HG02885 (cell line): Measurements from ENCODE around the gene MYMK.

Experiments used
- ATAC-seq: cut with Tn5 transposase; IDR thresholded peaks from one replicate; pipeline ENCODE4 v1.9.1; 2021; ENCODE audit warnings: mild to moderate bottlenecking; ENCODE audit not compliant: unreplicated experiment, poor library complexity

Gene MYMK

DNA sequence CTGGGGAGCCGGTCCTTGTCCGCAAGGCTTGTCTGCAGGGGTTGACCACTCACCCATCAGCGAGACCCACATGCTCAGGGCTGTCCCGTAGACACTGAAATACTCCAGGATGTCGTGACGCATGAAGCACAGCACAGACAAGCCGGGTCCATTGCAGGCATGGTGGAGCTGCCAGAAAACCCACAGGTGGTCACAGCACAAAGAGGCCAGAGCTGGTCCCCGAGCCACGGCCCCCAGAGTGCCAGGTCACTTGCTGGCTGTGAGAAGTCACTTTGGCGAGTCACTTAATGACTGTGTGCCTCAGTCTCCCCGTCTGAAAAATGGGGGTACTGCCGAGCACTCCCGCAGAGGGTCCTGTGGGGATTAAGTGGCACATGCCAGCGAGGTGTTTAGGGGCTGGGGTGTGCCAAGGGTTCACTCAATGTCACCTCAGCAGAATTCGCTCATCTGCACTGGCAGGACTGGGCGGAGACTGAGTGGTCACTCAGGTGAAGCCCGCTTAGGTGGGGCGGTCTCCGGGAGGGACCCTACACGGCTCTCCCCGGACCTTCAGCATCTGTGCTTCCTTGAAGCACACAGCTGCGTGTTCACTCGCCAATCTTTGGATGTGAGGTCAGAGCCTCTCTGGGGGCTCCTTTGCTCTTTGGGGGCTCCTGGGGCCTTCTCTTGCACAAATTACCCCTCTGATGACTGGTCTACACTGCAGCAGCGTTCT is 4.5 kb downstream of the MYMK start:
- ATAC-seq: no peak

DNA sequence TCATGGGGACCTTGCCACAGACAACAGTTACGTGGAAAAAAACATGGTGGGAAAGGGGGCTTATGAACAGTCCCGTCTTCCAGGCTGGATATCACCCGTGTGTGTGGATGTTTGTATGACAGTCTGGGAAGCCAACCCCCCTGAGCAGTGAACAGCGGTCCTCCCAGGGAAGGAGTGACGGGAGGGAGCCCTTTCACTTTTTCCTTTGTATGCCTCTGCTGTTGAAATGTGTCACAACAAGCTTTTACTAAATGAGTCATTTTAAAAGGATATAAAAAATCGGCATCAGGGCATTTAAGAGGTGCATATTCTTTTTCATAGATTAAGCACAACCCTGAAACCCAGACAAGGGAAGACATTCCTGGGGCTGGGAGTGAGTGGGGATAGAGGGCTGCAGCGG is 5.1 kb downstream of the MYMK start:
- no peak for ATAC-seq

DNA sequence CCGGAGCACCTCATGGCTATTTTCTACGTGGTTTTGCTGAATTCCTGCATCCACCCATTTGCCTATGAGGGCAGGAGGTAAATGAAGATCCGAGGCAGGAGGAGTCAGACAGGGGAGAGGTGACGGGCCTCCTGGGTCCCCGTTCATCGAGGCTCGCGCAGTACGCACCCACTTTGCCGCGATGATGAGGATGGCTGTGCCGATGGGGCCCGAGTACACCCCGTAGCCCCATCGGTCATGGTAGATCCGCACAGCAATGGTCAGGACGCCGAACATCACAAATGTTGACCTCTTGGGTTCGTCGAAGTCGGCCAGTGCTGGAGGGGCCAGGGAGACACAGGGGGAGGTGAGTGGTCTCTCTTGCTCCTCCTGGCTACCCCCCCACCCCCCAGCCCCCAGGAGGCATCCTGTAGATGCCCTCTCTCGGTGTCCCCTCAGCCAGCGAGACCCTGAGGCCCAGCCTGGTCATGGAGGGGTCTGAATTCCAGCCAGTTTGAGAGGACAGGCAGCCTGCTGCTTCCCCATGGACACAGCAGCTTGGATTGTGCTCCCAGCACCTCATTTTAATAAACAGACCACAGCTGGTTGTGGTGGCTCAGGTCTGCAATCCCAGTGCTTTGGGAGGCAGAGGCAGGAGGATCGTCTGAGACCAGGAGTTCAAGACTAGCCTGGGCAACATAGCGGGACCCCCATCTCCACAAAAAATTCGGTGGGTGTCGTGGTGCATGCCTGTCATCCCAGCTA is 5.9 kb downstream of the MYMK start:
- ATAC-seq: no peak

DNA sequence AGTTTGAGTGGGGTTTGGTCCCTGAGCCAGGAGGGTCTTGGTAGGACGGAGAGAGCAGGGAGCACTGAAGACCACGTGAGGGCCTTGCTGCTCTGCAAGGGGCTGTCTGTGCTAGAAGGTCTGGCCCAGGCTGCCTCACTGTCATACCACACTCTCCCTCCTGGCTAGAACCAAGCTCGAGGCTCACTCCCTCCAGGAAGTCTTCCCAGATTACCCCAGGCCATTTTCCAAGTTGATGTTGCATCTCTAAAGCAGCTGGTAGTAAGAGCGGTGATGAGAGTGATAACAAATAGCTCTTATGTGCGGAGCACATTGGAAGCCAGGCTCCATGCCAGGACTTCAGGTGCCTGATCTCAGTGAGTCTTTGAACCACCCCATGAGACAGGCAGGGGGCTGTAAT is 6.6 kb downstream of the MYMK start:
- ATAC-seq: no peak

DNA sequence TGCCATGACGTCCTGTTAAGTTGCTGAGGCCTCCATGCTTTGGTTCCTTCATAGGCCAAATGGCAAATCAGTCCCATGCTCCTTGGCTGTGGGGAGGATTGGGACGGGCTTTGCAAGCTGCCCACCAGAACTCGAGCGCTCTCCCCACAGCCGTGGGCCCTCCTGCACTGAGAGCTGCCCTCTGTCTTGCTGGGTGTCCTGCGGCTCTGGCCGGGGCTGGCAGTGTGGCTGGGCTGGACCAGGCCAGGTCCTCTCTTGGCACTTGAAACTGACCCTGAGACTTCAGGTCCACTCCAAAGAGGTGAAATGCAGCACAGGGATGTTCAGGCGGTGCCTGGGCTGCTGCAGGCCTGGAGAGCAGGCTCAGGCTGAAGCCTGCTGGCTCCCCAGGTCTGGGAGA is 7.0 kb downstream of the MYMK start:
- ATAC-seq: no peak

DNA sequence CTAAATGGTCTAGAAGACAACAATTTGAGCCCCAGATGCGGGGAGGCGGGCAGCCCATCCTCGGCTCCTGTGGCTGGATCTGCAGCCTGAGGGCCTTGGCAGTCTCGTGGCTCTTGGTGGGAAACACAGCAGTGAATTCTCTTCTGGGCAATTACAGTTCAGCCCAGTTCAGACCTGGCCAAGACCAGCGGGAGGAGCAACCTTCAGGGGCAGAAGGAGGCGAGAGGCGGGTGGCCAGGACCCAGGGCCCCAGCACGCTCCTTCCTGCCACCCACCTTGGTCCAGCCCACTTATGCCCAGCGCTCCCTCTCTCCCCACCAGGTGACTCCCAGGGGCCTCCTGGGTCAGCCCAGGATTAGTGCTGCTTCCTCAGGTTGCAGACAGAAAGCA is 7.8 kb downstream of the MYMK start:
- no peak for ATAC-seq

DNA sequence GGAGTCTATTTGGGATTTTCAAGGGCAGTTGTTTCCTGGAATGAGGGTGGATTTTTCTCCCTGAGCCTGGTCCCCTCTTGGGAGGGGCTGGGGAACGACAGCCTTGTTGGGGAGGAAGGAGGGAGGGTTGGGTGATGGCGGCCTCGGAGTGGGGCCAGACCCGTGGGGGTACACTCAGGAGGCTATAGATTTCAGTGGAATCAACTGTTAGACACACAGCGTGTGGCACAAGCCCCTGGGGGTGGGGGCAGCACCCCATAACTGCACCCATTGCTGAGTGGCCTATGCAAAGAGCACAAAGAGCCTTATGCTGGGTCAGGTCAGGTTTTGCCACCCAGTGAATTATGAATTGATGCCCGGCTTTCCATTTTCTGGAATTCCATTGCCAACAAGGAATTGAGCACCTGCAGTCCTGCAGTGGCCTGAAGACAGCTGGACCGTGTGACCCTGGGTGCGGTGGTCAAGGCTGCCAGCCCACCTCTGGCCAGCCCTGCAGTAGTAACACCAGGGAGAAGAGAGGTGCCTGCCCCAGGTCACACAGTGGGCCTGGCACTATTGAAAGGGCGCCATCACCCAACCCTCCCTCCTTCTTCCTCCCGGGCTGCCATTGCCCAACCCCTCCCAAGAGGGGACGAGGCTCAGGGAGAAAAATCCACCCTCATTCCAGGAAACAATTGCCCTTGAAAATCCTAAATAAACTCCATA is 8.4 kb downstream of the MYMK start:
- no peak for ATAC-seq

DNA sequence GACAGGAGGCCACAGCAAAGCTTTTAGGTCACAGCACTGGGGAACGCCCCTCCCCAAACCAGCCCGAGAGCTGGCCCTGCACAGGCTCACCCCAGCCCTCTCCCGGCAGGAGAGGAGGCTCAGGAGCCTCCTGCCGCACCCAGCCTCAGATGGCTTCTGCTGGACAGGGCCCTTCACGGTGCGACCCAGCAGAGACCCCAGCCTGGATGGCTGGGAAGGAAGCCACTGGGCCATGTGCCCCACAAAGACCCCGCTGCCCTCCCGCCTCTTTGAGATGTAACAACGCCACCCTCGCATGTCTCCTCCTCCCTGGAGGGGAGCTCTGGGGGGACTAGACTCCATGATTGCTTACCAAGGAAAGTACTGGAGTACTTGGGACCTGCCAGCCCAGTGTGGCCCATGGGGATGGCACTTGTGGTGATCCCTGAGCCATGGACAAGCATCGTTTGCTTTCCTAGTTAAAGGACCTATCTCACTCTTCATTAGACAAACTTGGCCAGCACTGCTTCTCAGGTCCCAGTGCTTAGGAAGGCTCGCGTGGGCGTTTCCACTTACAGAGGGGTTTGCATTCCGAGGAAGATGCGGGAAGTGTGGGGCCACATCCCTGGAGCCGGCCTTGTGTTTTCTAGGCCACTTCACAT is 9.0 kb downstream of the MYMK start:
- ATAC-seq: no peak

DNA sequence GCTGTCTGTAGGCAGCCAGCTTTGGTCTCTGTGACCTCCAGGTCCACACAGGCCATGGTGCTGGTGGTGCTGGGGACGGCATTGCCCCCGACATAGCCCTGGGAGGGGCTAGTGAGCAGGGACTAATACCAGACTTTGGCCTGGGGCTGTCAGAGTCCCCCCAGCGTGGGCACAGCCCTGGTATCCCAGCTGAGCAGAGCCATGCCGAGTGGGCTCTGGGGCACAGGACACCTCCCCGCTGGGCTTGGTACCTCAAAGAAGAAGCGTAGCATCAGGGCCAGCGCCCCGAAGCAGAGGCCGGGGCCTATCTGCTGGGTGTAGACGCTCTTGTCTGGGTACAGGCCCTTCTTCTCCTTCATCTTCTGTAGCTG is 9.5 kb downstream of the MYMK start:
- no peak for ATAC-seq

DNA sequence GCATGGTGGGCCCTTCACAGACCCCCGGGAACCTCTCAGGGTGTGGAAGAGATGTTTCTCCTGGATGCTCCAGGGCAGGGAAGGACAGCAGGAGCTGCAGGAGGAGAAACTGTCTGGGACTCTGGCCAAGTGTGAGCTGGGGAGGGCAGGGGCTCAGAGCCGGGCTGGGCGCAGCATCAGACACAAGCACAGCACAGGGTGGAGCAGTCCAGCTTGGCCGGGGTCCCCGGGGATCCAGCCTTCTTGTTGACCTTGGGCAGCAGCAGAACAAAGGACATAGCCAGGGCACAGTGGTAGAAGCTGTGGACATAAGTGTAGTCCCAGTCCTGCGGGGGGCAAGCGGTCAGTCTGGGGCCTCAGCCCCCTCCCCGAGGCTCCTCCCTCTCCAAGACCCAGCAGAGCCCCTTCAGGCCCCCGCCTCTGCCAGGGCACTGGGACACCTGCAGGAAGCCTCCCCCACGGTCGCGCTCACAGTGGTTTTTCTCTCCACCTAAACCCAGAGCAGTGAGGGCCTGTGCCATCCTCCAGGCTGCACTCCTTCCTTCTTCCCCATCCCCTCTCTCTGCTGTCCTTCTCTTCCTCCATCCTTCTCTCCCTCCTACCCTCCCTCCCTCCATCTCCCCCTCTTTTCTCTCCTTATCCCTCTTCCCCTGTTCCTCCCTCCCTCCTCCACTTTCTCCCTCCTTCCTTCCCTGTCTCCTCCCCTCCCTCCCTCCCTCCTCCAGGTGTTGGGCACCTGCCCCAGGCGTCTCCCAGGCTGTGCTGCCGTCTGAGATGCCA is 10.1 kb downstream of the MYMK start:
- ATAC-seq: no peak

DNA sequence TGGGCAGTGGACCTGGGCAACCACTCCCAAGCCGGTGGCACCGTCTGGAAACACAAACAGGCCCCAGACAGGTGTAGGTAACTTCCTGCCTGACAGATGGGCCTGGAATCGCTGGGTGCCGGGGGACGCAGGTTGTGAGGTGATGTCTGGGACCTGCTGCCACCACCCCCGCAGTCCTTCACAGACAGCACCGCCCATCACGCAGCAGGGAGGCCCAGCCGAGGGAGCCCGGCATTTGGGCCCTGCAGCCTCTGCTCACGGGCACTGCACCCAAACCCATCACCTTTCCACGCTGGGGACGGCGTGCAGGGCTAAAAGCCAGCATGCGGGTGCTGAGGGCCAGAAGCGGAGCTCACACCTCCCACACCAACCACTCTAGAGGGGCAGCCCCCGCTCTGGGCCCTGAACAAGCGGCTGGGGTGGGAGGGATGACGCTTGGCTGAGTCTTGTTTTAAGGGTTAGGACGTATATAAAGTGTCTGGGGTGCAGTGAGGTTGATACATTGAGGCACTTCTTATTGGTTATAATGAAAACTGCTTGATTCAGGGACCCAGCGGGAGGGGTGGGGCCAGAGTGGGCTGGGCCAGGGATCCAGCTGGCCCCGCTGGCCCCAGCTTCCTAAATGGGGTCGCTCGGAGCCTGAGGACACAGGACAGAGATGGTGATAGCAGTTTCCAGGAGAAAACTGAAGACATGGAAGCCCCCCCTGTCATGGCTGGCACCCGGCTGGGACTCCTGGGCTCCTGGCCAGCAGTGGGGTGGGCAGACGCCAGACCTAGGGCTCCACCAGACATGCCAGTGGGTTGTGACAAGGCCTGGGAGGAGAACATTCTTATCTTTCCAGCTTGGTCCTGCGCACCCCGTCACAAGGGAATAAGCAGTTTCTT is 11.3 kb downstream of the MYMK start:
- ATAC-seq: no peak

DNA sequence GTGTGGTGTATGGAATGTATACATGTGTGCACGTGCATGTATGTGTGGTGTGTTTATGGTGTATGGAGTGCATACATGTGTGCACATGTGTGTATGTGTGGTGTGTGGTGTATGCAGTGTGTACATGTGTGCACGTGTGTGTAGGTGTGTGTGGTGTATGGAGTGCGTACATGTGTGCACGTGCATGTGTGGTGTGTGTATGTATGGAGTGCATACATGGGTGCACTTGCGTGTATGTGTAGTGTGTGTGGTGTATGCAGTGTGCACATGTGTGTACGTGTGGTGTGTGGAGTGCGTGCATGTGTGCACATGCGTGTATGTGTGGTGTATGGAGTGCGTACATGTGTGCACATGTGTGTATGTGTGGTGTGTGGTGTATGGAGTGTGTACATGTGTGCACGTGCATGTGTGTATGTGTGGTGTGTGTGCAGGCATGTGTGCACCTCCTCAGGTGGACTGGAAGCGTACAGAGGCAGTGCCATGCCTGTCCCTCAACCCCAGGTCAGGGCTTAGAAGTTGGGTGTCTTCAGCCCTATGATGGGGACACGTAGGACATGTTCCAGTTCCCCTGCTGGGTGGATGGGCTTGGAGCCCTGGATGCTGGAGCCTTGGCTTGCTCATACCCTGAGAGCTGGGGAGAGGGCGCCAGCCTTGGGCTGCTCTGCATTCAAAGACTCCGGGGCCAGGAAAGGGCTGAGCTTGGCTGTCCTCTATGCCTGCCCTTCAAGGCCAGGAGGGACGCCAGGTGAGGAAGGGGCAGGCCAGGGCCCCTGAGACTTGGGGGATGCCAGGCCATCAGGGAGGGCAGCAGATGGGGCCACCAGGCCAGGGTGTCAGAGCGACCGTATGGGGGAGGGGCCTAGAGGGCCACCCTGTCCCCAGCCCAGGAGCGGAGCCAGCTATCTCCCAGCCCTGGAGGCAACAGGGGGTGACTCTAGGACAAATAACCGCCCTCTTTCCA is 12.2 kb downstream of the MYMK start:
- no peak for ATAC-seq

DNA sequence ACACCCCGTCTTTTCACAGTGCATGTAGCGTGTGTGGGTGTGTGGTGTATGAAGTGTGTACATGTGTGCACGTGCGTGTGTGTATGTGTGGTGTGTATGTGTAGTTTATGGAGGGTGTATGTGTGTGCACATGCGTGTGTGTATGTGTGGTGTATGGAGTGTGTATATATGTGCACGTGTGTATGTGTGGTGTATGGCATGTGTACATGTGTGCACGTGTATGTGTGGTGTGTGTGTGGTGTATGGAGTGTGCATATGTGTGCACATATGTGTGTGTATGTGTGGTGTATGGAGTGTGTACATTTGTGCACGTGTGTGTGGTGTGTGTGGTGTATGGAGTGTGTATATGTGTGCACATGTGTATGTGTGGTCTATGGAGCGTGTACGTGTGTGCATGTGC is 13.2 kb downstream of the MYMK start:
- no peak for ATAC-seq

DNA sequence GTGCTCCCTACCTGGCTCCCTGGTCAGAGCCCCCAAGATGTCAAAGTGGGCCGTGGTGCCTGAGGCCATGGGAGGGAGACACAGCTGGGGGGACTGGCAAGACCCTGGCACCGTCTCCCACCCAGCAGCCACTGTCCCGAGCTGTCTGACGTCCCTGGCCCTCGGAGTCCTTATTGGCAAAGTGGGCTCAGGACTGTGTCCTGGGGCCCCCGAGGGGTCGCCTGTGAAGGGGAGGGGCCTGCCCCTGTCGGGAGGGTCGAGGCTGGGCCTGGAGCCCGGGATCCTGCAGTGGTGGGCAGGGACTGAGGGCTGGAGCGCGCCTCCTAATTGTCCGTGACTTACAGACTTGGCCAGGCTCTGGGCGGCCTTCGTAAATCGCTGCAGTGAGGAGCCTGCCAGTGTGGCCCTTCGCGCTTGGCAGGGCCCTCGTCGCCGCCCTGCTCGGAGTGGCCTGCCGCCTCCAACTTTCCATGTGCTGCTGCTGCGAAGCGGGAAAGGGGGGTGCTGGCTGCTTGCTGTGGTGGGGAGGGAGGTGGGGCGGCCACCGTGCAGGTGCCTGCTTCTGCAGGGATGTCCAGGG is 13.7 kb downstream of the MYMK start:
- ATAC-seq: no peak

DNA sequence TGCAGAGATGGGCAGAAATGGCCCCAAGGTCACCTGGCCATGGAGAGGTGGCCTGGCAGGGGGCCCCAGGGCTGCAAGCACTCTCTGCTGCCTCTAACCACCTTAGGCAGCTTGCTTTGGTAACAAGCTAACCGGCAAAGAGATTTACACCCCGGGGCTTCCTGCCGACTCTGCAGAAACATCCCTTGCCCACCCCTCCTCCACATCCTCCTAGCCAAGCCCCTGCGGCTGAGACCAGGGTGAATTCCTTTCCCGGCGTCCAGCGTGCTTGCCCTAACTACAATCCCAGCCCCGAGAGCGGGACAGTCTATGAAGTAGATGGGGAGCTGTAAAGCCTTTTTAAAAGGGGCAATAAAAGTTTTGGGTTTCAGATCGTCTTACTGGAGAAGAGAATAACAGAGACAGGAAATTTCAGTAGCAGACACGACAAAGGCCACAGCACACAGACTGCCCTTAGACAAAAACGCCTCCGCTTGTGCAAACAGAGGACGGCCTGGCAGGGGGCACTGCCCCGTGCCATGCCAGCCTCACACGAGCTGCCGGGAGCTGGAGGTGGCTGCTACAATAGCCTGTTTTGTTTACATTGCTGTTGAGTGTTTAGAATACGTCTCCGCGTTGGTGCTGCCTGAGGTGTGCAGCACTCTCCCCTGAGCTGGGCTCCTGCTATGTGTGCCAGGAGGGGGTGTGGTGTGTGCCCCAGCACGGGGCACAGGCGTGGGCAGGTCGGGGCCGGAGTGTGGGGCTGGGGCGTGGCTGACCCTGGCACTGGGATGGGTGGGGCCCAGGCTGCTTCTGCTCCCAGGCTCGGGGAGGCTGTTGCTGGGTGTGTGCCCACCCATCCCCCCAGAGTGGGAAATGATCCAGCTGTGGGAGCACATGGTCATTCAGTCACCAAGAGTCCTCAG is 15.3 kb downstream of the MYMK start:
- ATAC-seq: no peak

DNA sequence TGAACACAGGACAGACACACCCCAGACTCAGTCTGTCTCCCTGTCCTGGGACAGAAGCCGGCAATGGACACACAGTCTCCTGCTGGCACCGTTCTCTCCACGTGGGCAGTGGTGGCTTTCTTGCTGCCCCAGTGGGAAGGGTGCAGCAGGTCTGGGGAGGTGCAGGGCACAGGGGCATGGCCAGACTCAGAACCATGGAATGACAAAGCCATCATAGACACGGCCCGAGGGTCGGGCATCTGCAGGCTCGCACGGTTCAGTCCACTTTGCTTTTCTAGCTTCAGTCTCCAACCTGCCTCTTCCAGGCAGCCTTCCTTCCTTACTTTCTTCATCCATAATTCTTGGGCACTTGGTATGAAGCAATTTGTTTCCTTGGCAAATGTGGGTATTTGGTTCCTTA is 16.7 kb downstream of the MYMK start:
- no peak for ATAC-seq
